GM19043 (cell line): Measurements from ENCODE around the gene TUNAR.

ENCODE experiments used
- ATAC-seq: cut with Tn5 transposase; IDR thresholded peaks from one replicate; pipeline ENCODE4 v1.9.1; 2021; ENCODE audit warnings: low read depth; ENCODE audit not compliant: unreplicated experiment

TUNAR gene

GRCh38 chr14:95910628-95911027 is 34.0 kb downstream of the TUNAR start:
- no peak for ATAC-seq

- no peak for ATAC-seq
Measured at GRCh38 chr14:95911456-95911855, 34.8 kb downstream of the TUNAR start.

GRCh38 chr14:95915330-95915729 is 38.7 kb downstream of the TUNAR start:
- no peak for ATAC-seq

GRCh38 chr14:95918466-95918865 is 41.8 kb downstream of the TUNAR start:
- ATAC-seq = no peak

GRCh38 chr14:95920769-95921438 is 44.3 kb downstream of the TUNAR start:
- no peak for ATAC-seq

- no peak for ATAC-seq
Measured at GRCh38 chr14:95922080-95922479, 45.4 kb downstream of the TUNAR start.

- ATAC-seq = no peak
Measured at GRCh38 chr14:95928751-95929150, 52.1 kb downstream of the TUNAR start.

GRCh38 chr14:95931384-95931783 is 54.8 kb downstream of the TUNAR start:
- ATAC-seq = no peak

- no peak for ATAC-seq
Measured at GRCh38 chr14:95935228-95935822, 58.7 kb downstream of the TUNAR start.

GRCh38 chr14:95936041-95936440 is 59.4 kb downstream of the TUNAR start:
- ATAC-seq = no peak

GRCh38 chr14:95939335-95939734 is 62.7 kb downstream of the TUNAR start:
- ATAC-seq = no peak

- no peak for ATAC-seq
Measured at GRCh38 chr14:95941897-95942296, 65.3 kb downstream of the TUNAR start.

GRCh38 chr14:95943699-95944098 is 67.1 kb downstream of the TUNAR start:
- no peak for ATAC-seq

- no peak for ATAC-seq
Measured at GRCh38 chr14:95944462-95944861, 67.8 kb downstream of the TUNAR start.

GRCh38 chr14:95946867-95947266 is 70.2 kb downstream of the TUNAR start:
- no peak for ATAC-seq

- no peak for ATAC-seq
Measured at GRCh38 chr14:95948558-95948981, 71.9 kb downstream of the TUNAR start.

GRCh38 chr14:95951359-95951758 is 74.7 kb downstream of the TUNAR start:
- ATAC-seq = no peak

GRCh38 chr14:95953111-95953724 is 76.6 kb downstream of the TUNAR start:
- no peak for ATAC-seq

GRCh38 chr14:95956601-95957460 is 80.2 kb downstream of the TUNAR start:
- no peak for ATAC-seq

GRCh38 chr14:95958105-95958504 is 81.5 kb downstream of the TUNAR start:
- ATAC-seq = no peak

GRCh38 chr14:95959317-95959716 is 82.7 kb downstream of the TUNAR start:
- no peak for ATAC-seq
